Measurements from ENCODE around the gene DACT2. TPM values are rescaled to one million over a fixed set of nuclear protein-coding genes. Genes with fewer than 3 reads are reported as not detected.

Gene DACT2
- total and polyA plus RNA-seq, 8 donors: 0.87 to 6.5 (median 3.1) TPM

DNA sequence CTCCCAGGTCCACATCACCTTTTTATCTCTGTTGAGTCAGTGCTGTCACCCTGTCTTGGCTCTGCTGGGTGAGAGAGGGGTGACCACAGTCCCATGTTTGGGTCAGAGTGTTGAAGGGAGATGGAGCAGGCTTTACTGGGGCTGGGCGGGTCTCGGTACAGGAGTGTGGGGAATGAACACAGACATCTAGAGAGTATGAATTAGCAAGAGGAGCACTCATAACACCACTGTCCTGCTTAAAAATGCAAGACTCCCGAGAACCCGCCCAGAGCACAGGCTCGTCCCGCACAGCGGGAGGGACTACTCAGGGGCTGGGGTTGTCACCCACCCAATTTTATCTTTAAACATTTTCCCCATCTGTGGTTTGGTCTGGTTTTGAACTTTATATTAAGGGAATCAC is 27.5 kb upstream of the DACT2 start:
- intact Hi-C loops (cut with DNase I): no loop called here
- Histone ChIP-seq H3K27me3 (no peaks in the 10 kb centered on the region), H3K27ac (no peak overlapping the region), H3K4me1 (no peaks in the 10 kb centered on the region), H3K36me3 (no peaks in the 10 kb centered on the region), H3K9me3 (no peaks in the 10 kb centered on the region), H3K4me3 (no peak overlapping the region)
- no peak for FAIRE-seq
- no peak for ATAC-seq
- whole genome bisulfite sequencing, 2 donors: 70 to 84% methylated on average over 7 of the region's 7 CpGs
- DNase-seq: no peak
- no peak for TF ChIP-seq CTCF (IDR thresholded peaks at IDR 0.05)

DNA sequence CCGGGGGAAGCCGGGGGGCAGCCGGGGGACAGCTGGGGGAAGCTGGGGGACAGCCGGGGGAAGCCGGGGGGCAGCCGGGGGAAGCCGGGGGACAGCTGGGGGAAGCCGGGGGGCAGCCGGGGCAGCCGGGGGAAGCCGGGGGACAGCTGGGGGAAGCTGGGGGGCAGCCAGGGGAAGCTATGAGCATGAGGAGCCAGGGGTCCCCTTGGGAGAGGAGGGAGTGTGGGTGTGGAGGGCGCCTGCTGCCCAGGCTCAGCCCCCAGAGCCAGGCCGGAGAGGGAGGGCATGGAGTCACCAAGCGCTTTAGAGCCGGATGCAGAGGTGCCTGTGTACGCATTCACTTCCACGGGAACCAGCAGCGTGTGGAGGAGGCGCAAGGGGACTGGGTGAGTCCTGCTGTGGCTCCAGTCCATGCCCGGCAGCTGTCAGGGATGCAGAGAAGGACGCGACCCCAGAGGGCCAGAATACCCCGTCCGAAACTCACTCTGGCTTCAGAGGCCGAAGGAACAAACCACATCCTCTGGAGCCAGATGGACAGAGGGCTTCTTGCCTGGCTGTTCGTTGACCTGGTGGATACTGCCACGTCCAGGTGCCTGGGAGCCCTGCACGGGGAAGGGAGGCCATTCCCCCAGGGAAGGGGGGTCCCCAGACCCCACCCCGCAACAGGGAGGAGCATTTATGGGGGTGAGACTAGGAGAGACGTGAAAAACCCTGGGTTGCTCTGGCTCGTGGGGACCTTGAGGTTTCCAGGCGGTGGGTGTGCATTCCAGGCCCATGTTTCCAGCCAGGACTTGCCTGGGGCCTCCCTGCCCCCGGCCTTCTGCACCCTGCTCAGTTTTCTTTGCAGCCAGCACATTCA is 26.5 kb upstream of the DACT2 start:
- FAIRE-seq (no peak), DNase-seq (no peak), ATAC-seq (no peak)
- WGBS, 2 donors: 67 to 78% methylated on average over 23 to 30 of the region's 33 CpGs
- no peaks in the 10 kb centered on the region for H3K9me3 ChIP-seq
- no peak overlapping the region for H3K27ac ChIP-seq
- TF ChIP-seq CTCF (IDR thresholded peaks at IDR 0.05): no peak
- H3K36me3 ChIP-seq: no peaks in the 10 kb centered on the region
- H3K27me3 ChIP-seq: no peaks in the 10 kb centered on the region
- no peaks in the 10 kb centered on the region for H3K4me1 ChIP-seq
- H3K4me3 ChIP-seq: no peak overlapping the region
- intact Hi-C loops (cut with DNase I): no loop called here

DNA sequence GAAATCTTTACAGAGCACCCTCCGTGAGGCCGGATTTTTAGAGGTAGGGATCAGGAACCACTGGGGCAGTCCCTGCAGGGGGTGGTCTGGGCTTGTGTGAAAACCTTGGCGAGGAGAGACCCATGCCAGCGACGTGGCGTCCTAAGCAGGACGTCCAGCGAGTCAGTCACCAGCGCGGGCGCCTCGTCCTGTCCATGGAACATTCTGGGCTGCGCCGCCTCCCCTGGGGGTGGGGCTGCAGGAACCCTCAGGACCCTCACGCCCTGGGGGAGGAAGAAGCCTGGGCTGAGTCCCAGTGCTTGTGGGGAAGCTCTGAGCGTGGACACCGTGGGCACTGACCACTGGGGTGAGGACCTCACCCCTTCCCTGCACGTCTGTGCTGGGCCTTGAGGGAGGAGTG is 25.7 kb upstream of the DACT2 start:
- no peak for TF ChIP-seq CTCF (IDR thresholded peaks at IDR 0.05)
- no peak overlapping the region for H3K4me3 ChIP-seq
- H3K9me3 ChIP-seq: no peaks in the 10 kb centered on the region
- 80 to 93% methylated on average over 17 to 18 of the region's 18 CpGs for WGBS, 2 donors
- intact Hi-C loops (cut with DNase I): no loop called here
- no peaks in the 10 kb centered on the region for H3K36me3 ChIP-seq
- DNase-seq (no peak), ATAC-seq (no peak), FAIRE-seq (no peak)
- no peak overlapping the region for H3K27ac ChIP-seq
- H3K4me1 ChIP-seq: no peaks in the 10 kb centered on the region
- H3K27me3 ChIP-seq: no peaks in the 10 kb centered on the region

DNA sequence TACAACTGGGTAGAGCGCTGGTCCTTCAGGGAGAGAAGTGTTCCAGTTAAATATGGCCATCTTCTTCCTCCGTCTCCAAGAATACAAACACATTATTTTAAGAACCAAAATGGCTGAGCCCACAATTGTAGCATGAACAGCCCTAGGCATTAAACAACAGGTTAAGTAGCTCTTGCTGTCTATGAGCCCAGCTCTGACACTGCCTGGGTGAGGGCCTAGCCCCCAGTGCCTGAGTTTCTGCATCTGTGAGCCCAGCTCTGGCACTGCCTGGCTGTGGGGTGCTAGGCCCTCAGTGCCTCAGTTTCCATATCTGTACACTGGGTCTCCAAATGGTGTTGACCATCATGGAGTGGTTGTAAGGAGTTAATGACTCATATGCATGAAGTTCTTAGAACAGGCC is 24.8 kb upstream of the DACT2 start:
- intact Hi-C loops (cut with DNase I): no loop called here
- WGBS, 2 donors: 80 to 82% methylated on average over 2 of the region's 2 CpGs
- H3K27me3 ChIP-seq: no peaks in the 10 kb centered on the region

More for the DNA sequence above, 24.8 kb upstream of the DACT2 start:
- no peaks in the 10 kb centered on the region for H3K9me3 ChIP-seq
- ATAC-seq (no peak), DNase-seq (no peak), FAIRE-seq (no peak)
- H3K27ac ChIP-seq: no peak overlapping the region
- H3K4me3 ChIP-seq: no peak overlapping the region
- no peaks in the 10 kb centered on the region for H3K4me1 ChIP-seq
- no peaks in the 10 kb centered on the region for H3K36me3 ChIP-seq
- no peak for TF ChIP-seq CTCF (IDR thresholded peaks at IDR 0.05)
